Activated CD4-positive, alpha-beta T cell treated with anti-CD3 and anti-CD28 coated beads, Interleukin-2, amount 50 U/mL, for 16 hours (primary cell): Measurements from ENCODE around the gene SPATA24.
A peak's percentile ranks its signal among the peaks of the same experiment; 100 is the strongest.
"Not testable (repeated sequence)": the region's sequence is repeated elsewhere in the genome, so short reads cannot be mapped to it uniquely, and the experiment has no call there.

ENCODE experiments used
- DNase-seq: peaks from one replicate; pipeline ENCODE4 v3.0.0-alpha.2; 2020

The SPATA24 gene

GRCh38 chr5:139381837-139382761 lies 21.8 kb downstream of the SPATA24 start:
- DNase-seq: no peak

- no peak for DNase-seq
Measured at GRCh38 chr5:139379626-139380449, 24.1 kb downstream of the SPATA24 start.

- DNase-seq: no peak
Measured at GRCh38 chr5:139378941-139379361, 24.9 kb downstream of the SPATA24 start.

GRCh38 chr5:139378101-139378825 lies 25.6 kb downstream of the SPATA24 start:
- DNase-seq: no peak

- DNase-seq: no peak
Measured at GRCh38 chr5:139377226-139377625, 26.7 kb downstream of the SPATA24 start.

- no peak for DNase-seq
Measured at GRCh38 chr5:139376364-139376763, 27.5 kb downstream of the SPATA24 start.

GRCh38 chr5:139374909-139375308 lies 29.0 kb downstream of the SPATA24 start:
- no peak for DNase-seq

GRCh38 chr5:139371482-139372435 lies 32.1 kb downstream of the SPATA24 start:
- no peak for DNase-seq

- no peak for DNase-seq
Measured at GRCh38 chr5:139369181-139369580, 34.7 kb downstream of the SPATA24 start.

GRCh38 chr5:139368613-139369012 lies 35.3 kb downstream of the SPATA24 start:
- DNase-seq: no peak

- DNase-seq: no peak
Measured at GRCh38 chr5:139364466-139364865, 39.4 kb downstream of the SPATA24 start.

GRCh38 chr5:139363937-139364336 lies 40.0 kb downstream of the SPATA24 start:
- DNase-seq: no peak

GRCh38 chr5:139361835-139362429 lies 42.0 kb downstream of the SPATA24 start:
- peak; percentile 15 for DNase-seq

- DNase-seq: no peak
Measured at GRCh38 chr5:139360384-139360783, 43.5 kb downstream of the SPATA24 start.

GRCh38 chr5:139358064-139358463 lies 45.8 kb downstream of the SPATA24 start:
- DNase-seq: no peak

GRCh38 chr5:139355900-139356299 lies 48.0 kb downstream of the SPATA24 start:
- DNase-seq: not testable (repeated sequence)

- DNase-seq: no peak
Measured at GRCh38 chr5:139354186-139354585, 49.7 kb downstream of the SPATA24 start.

GRCh38 chr5:139347863-139348262 lies 56.0 kb downstream of the SPATA24 start:
- DNase-seq: not testable (repeated sequence)
